GM19238 (cell line): ENCODE measurements around the gene JARID2.
A peak's percentile ranks its signal among the peaks of the same experiment; 100 is the strongest.
"Not testable (repeated sequence)": the region's sequence is repeated elsewhere in the genome, so short reads cannot be mapped to it uniquely, and the experiment has no call there.

Source experiments
- DNase-seq: peaks from one replicate; pipeline ENCODE4 v3.0.0; 2011; ENCODE audit warnings: low spot score; ENCODE audit not compliant: insufficient read length

Gene JARID2

GRCh38 chr6:15413466-15414234 lies 167.8 kb downstream of the JARID2 start:
- DNase-seq, result no peak

DNA sequence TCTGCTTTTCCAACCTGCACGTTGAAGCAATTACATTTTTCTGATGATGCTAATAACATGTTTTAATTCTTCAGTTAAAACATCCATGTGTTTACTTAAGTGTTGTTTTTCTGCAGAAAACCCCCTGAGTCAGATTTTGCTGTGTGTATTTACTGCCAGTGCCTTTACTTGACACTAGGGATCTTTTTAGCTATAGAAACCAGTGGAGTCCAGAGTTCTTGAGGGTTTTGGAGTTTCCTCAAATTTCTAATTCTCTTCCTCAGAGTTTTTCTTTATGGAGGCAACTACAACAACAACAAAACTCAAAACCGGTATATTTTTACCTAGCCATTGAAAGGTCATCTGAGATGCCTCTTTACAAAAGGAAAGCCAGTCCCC lies 168.4 kb downstream of the JARID2 start:
- DNase-seq, result no peak

DNA sequence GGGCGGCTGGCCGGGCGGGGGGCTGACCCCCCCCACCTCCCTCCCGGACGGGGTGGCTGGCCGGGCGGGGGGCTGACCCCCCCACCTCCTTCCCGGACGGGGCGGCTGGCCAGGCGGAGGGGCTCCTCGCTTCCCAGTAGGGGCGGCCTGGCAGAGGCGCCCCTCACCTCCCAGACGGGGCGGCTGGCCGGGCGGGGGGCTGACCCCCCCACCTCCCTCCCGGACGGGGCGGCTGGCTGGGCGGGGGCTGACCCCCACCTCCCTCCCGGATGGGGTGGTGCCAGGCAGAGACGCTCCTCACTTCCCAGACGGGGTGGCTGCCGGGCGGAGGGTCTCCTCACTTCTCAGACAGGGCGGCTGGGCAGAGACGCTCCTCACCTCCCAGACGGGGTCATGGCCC lies 169.8 kb downstream of the JARID2 start:
- not testable (repeated sequence) for DNase-seq

- no peak for DNase-seq
Observed at GRCh38 chr6:15416932-15417509, 171.2 kb downstream of the JARID2 start.

DNA sequence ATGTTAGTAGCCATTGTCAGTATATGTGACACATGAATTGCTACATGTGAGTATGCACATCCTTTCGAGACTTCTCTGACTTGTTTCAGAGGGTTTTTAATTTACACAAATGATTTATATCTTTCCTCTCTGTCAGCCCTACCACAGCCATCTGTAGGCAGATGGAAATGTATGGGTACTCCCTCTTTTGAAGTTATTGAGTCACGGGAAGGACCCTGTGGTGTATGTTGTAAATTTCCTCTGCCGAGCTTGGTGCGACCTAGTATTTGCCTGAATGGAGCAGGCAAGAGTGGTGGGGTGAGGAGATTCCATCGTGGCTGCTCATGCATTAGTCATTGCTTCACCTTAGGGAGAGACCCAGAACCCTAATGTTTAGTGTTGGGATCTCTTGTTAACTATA lies 171.9 kb downstream of the JARID2 start:
- no peak for DNase-seq

GRCh38 chr6:15419493-15419892 lies 173.6 kb downstream of the JARID2 start:
- DNase-seq, result no peak

GRCh38 chr6:15420959-15421438 lies 175.1 kb downstream of the JARID2 start:
- DNase-seq, result peak; percentile 36

DNA sequence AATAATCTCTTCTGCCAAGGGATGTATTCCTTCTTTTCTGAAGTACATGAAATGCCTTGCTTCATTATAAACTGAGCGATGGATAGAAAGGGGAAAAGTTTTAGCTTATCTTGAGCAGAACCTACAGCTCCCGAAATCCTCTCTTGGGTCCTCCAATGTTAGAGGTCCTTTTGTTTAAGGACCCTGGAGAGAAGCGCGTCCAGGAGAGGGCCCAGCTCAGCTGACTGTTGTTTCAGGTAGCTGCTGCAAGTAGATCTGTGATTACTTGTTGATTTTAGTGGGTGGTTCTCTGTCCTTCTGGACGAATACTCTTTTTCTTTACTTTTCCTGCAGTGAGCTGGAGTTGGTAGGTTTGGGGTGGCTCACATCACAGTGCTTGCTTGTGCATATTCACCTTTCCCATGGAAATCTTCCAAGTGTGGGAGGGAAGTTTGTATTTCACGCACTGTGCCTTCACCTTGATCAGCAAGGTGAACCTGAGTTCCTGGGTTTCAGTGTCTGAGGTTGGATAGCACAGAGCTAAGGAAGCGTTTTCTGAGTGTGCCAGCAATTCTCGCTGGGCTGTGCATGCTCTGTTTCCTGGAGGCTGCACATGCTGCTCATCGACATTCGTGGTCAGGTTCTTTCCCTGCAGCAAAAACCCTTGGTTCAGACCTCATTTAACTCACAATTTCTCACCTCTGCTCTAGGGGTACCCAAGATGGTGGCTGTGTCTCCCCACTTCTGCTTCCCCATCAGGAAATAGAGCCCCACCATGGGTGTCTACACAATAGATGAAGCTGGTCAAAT lies 176.3 kb downstream of the JARID2 start:
- peak; percentile 24 for DNase-seq

- no peak for DNase-seq
Observed at GRCh38 chr6:15423286-15423993, 177.6 kb downstream of the JARID2 start.

DNA sequence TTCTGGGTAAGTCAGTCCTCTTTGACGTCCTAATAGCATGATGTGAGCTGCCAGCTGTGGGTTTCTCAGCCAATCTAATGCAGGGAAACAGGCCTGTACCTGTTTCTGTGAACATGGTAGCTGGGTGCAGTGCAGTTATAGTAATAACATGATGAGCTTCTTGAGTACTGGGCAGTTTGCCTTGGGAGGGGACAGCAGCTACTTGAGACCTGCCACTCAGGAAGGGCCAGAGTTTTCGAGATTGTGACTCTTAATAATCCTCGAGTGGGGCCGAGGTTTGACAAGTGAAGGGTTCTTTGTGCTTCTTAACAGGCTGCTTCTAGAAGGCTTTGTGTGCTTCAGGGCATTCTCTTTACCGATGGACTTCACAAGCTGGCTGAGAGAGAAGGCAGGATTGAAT lies 180.1 kb downstream of the JARID2 start:
- no peak for DNase-seq

GRCh38 chr6:15426395-15426794 lies 180.5 kb downstream of the JARID2 start:
- no peak for DNase-seq

- DNase-seq, result no peak
Observed at GRCh38 chr6:15426901-15427300, 181.0 kb downstream of the JARID2 start.

GRCh38 chr6:15427331-15428070 lies 181.6 kb downstream of the JARID2 start:
- no peak for DNase-seq

DNA sequence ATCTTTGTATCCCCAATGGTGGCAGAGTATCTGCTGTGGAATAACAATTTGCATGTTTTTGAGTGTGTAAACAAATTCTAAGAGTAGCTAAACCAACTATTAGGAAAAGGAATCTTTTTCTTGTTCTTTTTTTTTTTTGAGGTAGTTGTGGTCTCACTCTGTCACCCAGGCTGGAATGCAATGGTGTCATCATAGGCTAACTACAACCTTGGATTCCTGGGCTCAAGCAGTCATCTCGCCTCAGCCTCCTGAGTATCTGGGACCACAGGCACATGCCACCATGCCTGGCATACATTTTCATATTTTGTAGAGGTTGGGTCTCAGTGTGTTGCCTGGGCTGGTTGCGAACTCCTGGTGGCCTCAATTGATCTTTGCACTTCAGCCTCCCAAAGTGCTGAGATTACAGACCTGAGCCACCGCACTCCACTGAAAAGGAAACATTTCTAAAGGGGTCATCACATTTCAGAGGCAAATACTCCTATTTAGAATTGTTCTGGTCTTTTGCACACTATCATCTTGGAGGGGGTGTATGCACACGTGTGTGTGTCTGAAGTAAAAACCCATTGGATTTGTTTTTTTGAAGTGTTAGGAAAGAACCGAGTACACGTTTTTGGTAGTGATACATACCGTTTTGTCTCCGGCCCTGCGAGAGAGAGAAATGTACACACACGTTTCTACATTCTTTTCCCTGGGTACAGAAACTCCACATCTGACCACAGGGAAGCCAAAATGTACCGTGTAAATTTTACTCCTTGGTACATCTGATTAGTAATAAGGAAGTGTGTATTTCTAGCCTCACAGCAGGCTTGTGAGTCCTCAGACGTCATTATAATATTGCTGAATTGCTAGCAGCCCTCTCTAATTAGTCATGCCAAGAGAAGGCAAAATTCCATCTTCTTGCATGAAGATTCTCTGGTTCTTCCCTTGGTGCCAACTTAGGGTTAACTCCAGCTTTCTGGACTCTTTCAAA lies 183.6 kb downstream of the JARID2 start:
- no peak for DNase-seq

DNA sequence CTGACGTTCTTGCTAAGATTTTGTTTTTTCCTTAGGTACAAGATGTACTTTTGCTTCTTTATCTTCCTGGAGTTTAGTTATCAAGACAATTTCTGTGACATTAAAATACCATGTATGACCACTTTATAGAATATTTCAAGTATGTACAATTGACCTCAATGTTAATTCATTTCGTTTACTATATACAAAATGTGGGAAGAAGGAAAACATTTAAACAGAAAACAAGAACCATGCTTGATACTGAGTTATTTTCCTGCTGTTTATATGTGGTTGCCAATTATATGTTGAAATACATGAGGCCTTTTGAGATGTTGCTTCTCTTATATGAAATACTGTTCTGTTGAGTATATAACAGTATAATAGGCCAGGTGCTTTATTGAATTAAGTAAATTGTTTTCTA lies 184.3 kb downstream of the JARID2 start:
- DNase-seq, result no peak

DNA sequence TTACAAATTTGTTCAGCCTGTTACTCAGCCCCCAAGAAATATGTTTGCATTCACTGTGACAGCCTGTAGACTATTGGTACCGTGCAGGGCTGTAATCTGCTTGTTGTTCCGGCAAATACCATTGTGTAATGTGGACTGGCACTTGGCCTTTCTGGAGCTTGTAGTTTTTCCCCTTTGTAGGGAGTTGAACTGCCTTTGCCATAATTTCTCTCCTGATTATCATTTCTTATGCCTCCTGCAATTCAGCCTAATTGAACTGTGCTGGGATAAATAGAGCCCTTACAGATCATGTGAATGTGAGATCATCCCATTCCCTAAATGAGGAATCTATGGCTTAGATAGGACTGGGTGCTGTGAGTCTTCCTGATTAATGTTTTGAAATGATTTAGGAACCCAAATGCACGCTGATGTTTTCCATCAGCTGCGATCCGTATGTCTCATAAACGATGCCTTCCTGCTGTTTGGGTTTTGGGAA lies 185.1 kb downstream of the JARID2 start:
- no peak for DNase-seq

DNA sequence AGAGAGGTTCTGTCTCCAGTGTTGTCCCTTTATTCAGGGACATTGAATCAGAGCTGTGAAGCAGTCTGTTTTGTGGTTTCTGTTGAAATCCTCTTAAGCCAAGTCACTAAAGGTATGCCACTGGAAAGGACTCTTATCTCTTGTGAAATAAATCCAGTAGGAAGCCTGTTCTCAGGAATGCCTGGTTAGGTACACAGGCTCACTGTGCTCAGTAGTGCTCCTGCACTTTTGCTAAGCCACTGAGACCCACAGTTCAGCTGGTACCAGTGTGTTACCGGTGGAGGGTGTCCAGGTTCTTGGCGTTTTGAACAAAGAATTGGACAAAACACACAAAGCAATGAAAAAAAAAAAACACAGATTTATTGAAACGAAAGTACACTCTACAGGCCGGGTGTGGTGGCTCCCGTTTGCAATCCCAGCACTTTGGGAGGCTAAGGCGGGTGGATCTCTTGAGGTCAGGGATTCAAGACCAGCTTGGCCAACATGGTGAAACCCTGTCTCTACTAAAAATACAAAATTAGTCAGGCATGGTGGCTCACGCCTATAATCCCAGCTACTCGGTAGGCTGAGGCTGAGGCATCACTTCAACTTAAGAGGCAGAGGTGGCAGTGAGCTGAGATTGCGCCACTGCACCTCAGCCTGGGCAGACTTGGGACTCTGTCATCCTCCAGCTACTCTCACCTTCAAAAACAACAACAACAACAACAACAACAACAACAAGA lies 186.1 kb downstream of the JARID2 start:
- DNase-seq, result no peak

DNA sequence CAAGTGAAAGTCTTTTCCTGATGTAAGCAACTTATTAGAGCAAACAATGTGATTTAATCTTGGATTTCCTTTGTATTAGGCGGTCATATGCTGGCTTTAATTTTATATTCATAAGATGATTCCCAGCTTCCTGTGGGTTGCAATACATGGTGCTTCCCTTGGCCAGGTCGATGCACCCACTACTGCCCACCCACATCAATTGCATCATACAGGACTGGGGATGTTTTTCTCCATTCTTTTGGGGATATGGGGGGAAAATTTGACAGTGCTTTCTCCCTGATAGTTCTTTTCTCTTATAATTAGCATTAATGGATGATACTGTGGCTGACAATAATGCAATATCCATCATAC lies 187.6 kb downstream of the JARID2 start:
- DNase-seq, result no peak

DNA sequence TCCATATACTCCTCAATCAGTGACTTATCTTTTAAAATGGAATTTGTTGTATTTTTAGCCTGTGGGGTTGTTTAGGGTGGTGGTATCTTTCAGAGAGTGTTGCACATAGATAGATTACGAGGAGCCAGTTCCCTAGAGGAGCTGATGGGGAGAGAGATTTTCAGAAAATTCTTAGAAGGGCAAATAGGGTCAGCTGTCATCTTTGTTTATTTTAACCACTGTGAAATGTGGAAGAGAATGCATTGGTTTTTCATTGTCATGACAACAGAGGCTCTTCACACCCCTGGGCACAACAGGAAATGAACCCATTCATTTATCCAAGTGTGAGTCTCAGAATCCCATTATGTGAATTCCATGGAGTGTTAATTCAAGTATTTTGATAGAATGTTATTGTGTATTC lies 188.4 kb downstream of the JARID2 start:
- DNase-seq, result no peak
